Epithelial cell of prostate (primary cell): ENCODE results near the gene DUSP21.
A peak's percentile ranks its signal among the peaks of the same experiment; 100 is the strongest.
"Not testable (repeated sequence)": the region's sequence is repeated elsewhere in the genome, so short reads cannot be mapped to it uniquely, and the experiment has no call there.

Source experiments
- DNase-seq: peaks from one replicate; pipeline ENCODE4 v3.0.0-alpha.2; 2011; ENCODE audit warnings: low read depth, low spot score
- H3K27ac ChIP-seq: fragments of 450-650 bp; 2 replicates; pipeline ENCODE4 v1.5.1; 2017; ENCODE audit warnings: mild to moderate bottlenecking

DUSP21 gene

GRCh38 chrX:44874420-44875184 lies 30.8 kb downstream of the DUSP21 start:
- no peak for DNase-seq
- H3K27ac ChIP-seq: peak overlapping the region; percentile 86

- no peak overlapping the region for H3K27ac ChIP-seq
- no peak for DNase-seq
Observed at GRCh38 chrX:44875185-44875489, 31.3 kb downstream of the DUSP21 start.

GRCh38 chrX:44876086-44876485 lies 32.3 kb downstream of the DUSP21 start:
- H3K27ac ChIP-seq: no peak overlapping the region
- no peak for DNase-seq

GRCh38 chrX:44876767-44877166 lies 32.9 kb downstream of the DUSP21 start:
- no peak overlapping the region for H3K27ac ChIP-seq
- no peak for DNase-seq

- no peak for DNase-seq
- no peak overlapping the region for H3K27ac ChIP-seq
Observed at GRCh38 chrX:44878780-44879179, 35.0 kb downstream of the DUSP21 start.

- DNase-seq: no peak
- H3K27ac ChIP-seq: no peak overlapping the region
Observed at GRCh38 chrX:44881549-44881948, 37.7 kb downstream of the DUSP21 start.

GRCh38 chrX:44882635-44883034 lies 38.8 kb downstream of the DUSP21 start:
- H3K27ac ChIP-seq: no peak overlapping the region
- DNase-seq: no peak

- no peak overlapping the region for H3K27ac ChIP-seq
- DNase-seq: no peak
Observed at GRCh38 chrX:44884944-44885343, 41.1 kb downstream of the DUSP21 start.

GRCh38 chrX:44889824-44890223 lies 46.0 kb downstream of the DUSP21 start:
- no peak overlapping the region for H3K27ac ChIP-seq
- no peak for DNase-seq

GRCh38 chrX:44890247-44890646 lies 46.4 kb downstream of the DUSP21 start:
- no peak for DNase-seq
- H3K27ac ChIP-seq: no peak overlapping the region

GRCh38 chrX:44890687-44891086 lies 46.9 kb downstream of the DUSP21 start:
- H3K27ac ChIP-seq: peak overlapping the region; percentile 69

GRCh38 chrX:44891642-44892041 lies 47.8 kb downstream of the DUSP21 start:
- peak; percentile 26 for DNase-seq
- peak overlapping the region; percentile 69 for H3K27ac ChIP-seq

More at GRCh38 chrX:44890687-44891086, 46.9 kb downstream of the DUSP21 start:
- DNase-seq: not testable (repeated sequence)
